ENCODE measurements around the gene GALNT9. TPM values are rescaled to one million over a fixed set of nuclear protein-coding genes. Genes with fewer than 3 reads are reported as not detected.

Gene GALNT9
- total RNA-seq, 1 donor from 2014 or later, result 2.1 TPM

DNA sequence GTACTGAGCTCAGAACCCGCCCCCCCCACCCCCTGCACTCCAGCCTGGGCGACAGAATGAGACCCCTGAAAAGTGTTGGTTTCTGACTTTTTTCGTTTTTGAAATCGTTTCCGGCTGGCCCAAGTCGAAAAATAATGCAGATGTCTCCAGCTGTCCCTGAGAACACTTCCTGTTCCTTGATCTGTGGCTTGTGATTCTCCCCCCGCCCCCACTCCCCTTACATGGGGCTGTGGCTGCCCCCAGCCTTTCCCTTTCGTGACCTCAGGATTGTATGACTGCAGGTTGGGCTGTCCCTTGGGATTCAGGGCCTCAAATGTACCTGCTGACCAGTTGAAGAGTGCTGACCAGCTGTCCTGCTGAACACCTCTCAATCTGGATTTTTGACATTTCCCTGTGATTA, 151.1 kb downstream of the GALNT9 start:
- Histone ChIP-seq H3K27ac (ENCODE audit: low read depth, low read length) (no peak overlapping the region), H4K20me1 (ENCODE audit: insufficient read depth, low read length) (no peaks in the 10 kb centered on the region), H3K27me3 (ENCODE audit: insufficient read depth, low read length) (peaks cover 19% of the 10 kb centered on the region), H3K4me2 (ENCODE audit: low read length) (no peak overlapping the region), H3K4me1 (ENCODE audit: insufficient read depth, low read length) (no peaks in the 10 kb centered on the region), H3K4me3 (ENCODE audit: insufficient read depth, low read depth, low read length) (no peak overlapping the region), H3K79me2 (ENCODE audit: insufficient read depth, low read length) (no peaks in the 10 kb centered on the region), H2AFZ (ENCODE audit: low read depth, low read length) (no peak overlapping the region), H3K9ac (ENCODE audit: low read length) (no peak overlapping the region), H3K36me3 (ENCODE audit: insufficient read depth, low read length) (no peaks in the 10 kb centered on the region), H3K9me3 (ENCODE audit: insufficient read depth, low read depth, low read length) (peaks cover 5% of the 10 kb centered on the region)
- no peaks in the 10 kb centered on the region for H3K36me3 Mint-ChIP-seq (ENCODE audit: low read depth, unreplicated experiment)
- H3K4me1 Mint-ChIP-seq (ENCODE audit: low read depth, unreplicated experiment), result peaks cover 3% of the 10 kb centered on the region
- H3K4me3 Mint-ChIP-seq (ENCODE audit: unreplicated experiment), result no peak overlapping the region
- H3K9me3 Mint-ChIP-seq (ENCODE audit: unreplicated experiment), result no peaks in the 10 kb centered on the region
- no peak for FAIRE-seq
- H3K27ac Mint-ChIP-seq (ENCODE audit: unreplicated experiment), result no peak overlapping the region
- TF ChIP-seq, protein P1, sequence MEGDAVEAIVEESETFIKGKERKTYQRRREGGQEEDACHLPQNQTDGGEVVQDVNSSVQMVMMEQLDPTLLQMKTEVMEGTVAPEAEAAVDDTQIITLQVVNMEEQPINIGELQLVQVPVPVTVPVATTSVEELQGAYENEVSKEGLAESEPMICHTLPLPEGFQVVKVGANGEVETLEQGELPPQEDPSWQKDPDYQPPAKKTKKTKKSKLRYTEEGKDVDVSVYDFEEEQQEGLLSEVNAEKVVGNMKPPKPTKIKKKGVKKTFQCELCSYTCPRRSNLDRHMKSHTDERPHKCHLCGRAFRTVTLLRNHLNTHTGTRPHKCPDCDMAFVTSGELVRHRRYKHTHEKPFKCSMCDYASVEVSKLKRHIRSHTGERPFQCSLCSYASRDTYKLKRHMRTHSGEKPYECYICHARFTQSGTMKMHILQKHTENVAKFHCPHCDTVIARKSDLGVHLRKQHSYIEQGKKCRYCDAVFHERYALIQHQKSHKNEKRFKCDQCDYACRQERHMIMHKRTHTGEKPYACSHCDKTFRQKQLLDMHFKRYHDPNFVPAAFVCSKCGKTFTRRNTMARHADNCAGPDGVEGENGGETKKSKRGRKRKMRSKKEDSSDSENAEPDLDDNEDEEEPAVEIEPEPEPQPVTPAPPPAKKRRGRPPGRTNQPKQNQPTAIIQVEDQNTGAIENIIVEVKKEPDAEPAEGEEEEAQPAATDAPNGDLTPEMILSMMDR (IDR thresholded peaks at IDR 0.05; ENCODE audit: insufficient read depth, low read depth, low read length), result no peak
- TF ChIP-seq EZH2 (IDR thresholded peaks at IDR 0.05; ENCODE audit: insufficient read depth, low read length), result no peak
- no peak for DNase-seq (ENCODE audit: low read depth)
- peaks cover 55% of the 10 kb centered on the region for H3K27me3 Mint-ChIP-seq (ENCODE audit: low read depth, unreplicated experiment)

DNA sequence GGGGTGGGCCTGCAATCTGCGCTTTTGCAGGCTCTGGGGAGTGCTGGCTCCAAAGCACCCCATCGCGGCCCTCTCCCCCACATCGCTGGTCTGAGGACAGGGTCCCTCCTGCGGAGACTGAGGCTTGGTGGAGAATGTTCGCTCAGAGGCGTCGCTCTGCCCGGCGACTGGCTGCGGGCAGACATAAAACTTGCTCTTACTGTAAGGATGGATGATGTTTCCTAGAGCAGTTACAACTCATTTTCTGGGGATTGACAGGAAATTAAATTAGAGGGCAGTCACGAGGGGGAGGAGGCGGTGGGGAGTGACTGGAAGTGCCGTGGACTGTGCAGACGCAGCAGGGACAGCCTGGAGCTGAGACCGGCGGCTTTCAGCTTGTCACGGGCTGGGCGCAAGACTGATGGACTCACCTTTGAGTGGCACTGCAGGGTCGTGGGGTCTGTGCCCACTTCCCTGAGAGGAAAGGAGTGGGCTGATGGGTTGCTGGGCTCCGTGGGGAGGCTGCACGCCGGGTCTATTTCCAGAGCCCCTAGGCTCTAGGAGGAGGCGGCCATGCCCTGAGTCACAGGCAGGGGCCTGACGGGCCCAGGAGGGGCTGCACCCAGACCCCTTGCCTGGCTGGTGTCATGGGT, 152.4 kb downstream of the GALNT9 start:
- no peaks in the 10 kb centered on the region for H3K36me3 Mint-ChIP-seq (ENCODE audit: low read depth, unreplicated experiment)
- H3K4me2 ChIP-seq (ENCODE audit: low read length), result no peak overlapping the region
- peaks cover 3% of the 10 kb centered on the region for H3K4me1 Mint-ChIP-seq (ENCODE audit: low read depth, unreplicated experiment)
- no peak overlapping the region for H3K27ac ChIP-seq (ENCODE audit: low read depth, low read length)
- H4K20me1 ChIP-seq (ENCODE audit: insufficient read depth, low read length), result no peaks in the 10 kb centered on the region
- no peak overlapping the region for H3K4me3 ChIP-seq (ENCODE audit: insufficient read depth, low read depth, low read length)
- no peak overlapping the region for H3K9ac ChIP-seq (ENCODE audit: low read length)
- no peak overlapping the region for H3K27ac Mint-ChIP-seq (ENCODE audit: unreplicated experiment)
- H3K36me3 ChIP-seq (ENCODE audit: insufficient read depth, low read length), result no peaks in the 10 kb centered on the region
- DNase-seq (ENCODE audit: low read depth) (no peak), FAIRE-seq (no peak)
- H3K79me2 ChIP-seq (ENCODE audit: insufficient read depth, low read length), result no peaks in the 10 kb centered on the region
- H3K4me3 Mint-ChIP-seq (ENCODE audit: unreplicated experiment), result no peak overlapping the region
- H3K27me3 Mint-ChIP-seq (ENCODE audit: low read depth, unreplicated experiment), result peaks cover 51% of the 10 kb centered on the region
- H2AFZ ChIP-seq (ENCODE audit: low read depth, low read length), result no peak overlapping the region
- H3K27me3 ChIP-seq (ENCODE audit: insufficient read depth, low read length), result peaks cover 23% of the 10 kb centered on the region
- no peak for TF ChIP-seq EZH2 (IDR thresholded peaks at IDR 0.05; ENCODE audit: insufficient read depth, low read length)
- TF ChIP-seq, protein P1 (IDR thresholded peaks at IDR 0.05; ENCODE audit: insufficient read depth, low read depth, low read length), result no peak
- H3K4me1 ChIP-seq (ENCODE audit: insufficient read depth, low read length), result no peaks in the 10 kb centered on the region
- peaks cover 5% of the 10 kb centered on the region for H3K9me3 ChIP-seq (ENCODE audit: insufficient read depth, low read depth, low read length)
- H3K9me3 Mint-ChIP-seq (ENCODE audit: unreplicated experiment), result no peaks in the 10 kb centered on the region

DNA sequence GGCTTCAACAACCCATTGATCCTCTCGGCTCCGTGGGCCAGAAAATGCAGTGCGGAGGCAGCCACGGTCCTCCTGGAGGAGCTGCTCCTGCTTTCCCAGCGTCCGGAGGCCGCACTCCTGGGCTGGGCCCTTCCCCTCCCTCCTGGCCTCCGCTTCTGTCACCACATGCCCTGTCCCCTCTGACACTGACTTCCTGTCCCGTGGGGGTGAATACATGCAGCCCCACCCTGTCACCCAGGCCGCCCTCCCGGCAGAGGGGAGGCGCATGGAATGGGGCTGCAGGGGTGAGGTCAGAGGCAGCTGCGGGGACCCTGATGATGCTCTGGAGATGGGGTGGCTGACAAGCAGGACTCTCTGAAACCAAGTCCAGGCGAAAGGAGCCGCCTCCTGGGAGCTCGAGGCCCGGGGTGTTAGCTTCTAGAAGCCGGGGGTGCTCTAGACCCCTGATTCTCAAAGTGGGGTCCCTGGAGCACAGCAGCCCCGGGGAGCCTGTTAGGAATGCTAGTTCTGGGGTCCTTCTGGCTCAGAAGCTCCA, 152.9 kb downstream of the GALNT9 start:
- Mint-ChIP-seq H3K4me1 (ENCODE audit: low read depth, unreplicated experiment) (peaks cover 3% of the 10 kb centered on the region), H3K9me3 (ENCODE audit: unreplicated experiment) (no peaks in the 10 kb centered on the region), H3K36me3 (ENCODE audit: low read depth, unreplicated experiment) (no peaks in the 10 kb centered on the region), H3K4me3 (ENCODE audit: unreplicated experiment) (no peak overlapping the region), H3K27me3 (ENCODE audit: low read depth, unreplicated experiment) (peaks cover 54% of the 10 kb centered on the region), H3K27ac (ENCODE audit: unreplicated experiment) (no peak overlapping the region)
- H3K27me3 ChIP-seq (ENCODE audit: insufficient read depth, low read length), result peaks cover 23% of the 10 kb centered on the region
- TF ChIP-seq, protein P1 (IDR thresholded peaks at IDR 0.05; ENCODE audit: insufficient read depth, low read depth, low read length), result no peak
- no peak for TF ChIP-seq EZH2 (IDR thresholded peaks at IDR 0.05; ENCODE audit: insufficient read depth, low read length)
- no peak overlapping the region for H3K4me3 ChIP-seq (ENCODE audit: insufficient read depth, low read depth, low read length)
- no peak overlapping the region for H3K27ac ChIP-seq (ENCODE audit: low read depth, low read length)
- no peaks in the 10 kb centered on the region for H4K20me1 ChIP-seq (ENCODE audit: insufficient read depth, low read length)
- no peaks in the 10 kb centered on the region for H3K79me2 ChIP-seq (ENCODE audit: insufficient read depth, low read length)
- H3K36me3 ChIP-seq (ENCODE audit: insufficient read depth, low read length), result no peaks in the 10 kb centered on the region
- FAIRE-seq (no peak), DNase-seq (ENCODE audit: low read depth) (no peak)
- no peak overlapping the region for H3K4me2 ChIP-seq (ENCODE audit: low read length)
- H3K9me3 ChIP-seq (ENCODE audit: insufficient read depth, low read depth, low read length), result peaks cover 5% of the 10 kb centered on the region
- no peak overlapping the region for H3K9ac ChIP-seq (ENCODE audit: low read length)
- no peak overlapping the region for H2AFZ ChIP-seq (ENCODE audit: low read depth, low read length)
- no peaks in the 10 kb centered on the region for H3K4me1 ChIP-seq (ENCODE audit: insufficient read depth, low read length)

All from astrocyte (in vitro differentiated cells and primary cell).